Muscle of back (tissue), 11 donors: Measurements from ENCODE around the gene CPT1B. TPM values are rescaled to one million over a fixed set of nuclear protein-coding genes. Genes with fewer than 3 reads are reported as not detected.

Experiments used
- DNase-seq, 3 donors: peaks; one replicate each; pipeline versions ENCODE4 v3.0.0 to v3.0.0-alpha.2; 2013
- polyA plus RNA-seq, 10 donors: library from polyadenylated mRNA; unstranded; fragments of 120-200 nt; gene quantifications; one replicate each; pipeline ENCODE4 v1.2.1, GENCODE V29; 2013; ENCODE audit not compliant: insufficient read length in 10 of 10

Gene CPT1B
- polyA plus RNA-seq, 10 donors = 22.3 to 73.5 (median 49.0) TPM

- no peak for DNase-seq
Measured at GRCh38 chr22:50571264-50572175, 6.7 kb downstream of the CPT1B start.

- DNase-seq = no peak
Measured at GRCh38 chr22:50570861-50571260, 7.4 kb downstream of the CPT1B start.

GRCh38 chr22:50569896-50570535 is 8.2 kb downstream of the CPT1B start:
- DNase-seq = no peak

GRCh38 chr22:50569041-50569459 is 9.2 kb downstream of the CPT1B start:
- DNase-seq = no peak

GRCh38 chr22:50568626-50569025 is 9.6 kb downstream of the CPT1B start:
- DNase-seq = no peak

GRCh38 chr22:50567721-50568252 is 10.4 kb downstream of the CPT1B start:
- no peak for DNase-seq

GRCh38 chr22:50564289-50564688 is 13.9 kb downstream of the CPT1B start:
- no peak for DNase-seq

GRCh38 chr22:50563413-50564160 is 14.6 kb downstream of the CPT1B start:
- DNase-seq = no peak

- peak; percentile 92 to 95 (median 94) for DNase-seq
Measured at GRCh38 chr22:50562523-50563412, 15.5 kb downstream of the CPT1B start, which contains the start of gene SYCE3. Gene SYCE3, minus strand, starts transcription at chr22:50562919. Its CDS starts 6,514 bp downstream, at chr22:50556405.

- DNase-seq = no peak
Measured at GRCh38 chr22:50561401-50562358, 16.5 kb downstream of the CPT1B start.

GRCh38 chr22:50560034-50560433 is 18.2 kb downstream of the CPT1B start:
- no peak for DNase-seq

GRCh38 chr22:50556703-50557102 is 21.5 kb downstream of the CPT1B start:
- DNase-seq = no peak

- DNase-seq = no peak
Measured at GRCh38 chr22:50553310-50553709, 24.9 kb downstream of the CPT1B start.

- DNase-seq = no peak
Measured at GRCh38 chr22:50551160-50551752, 27.0 kb downstream of the CPT1B start.

- DNase-seq = no peak
Measured at GRCh38 chr22:50550395-50550794, 27.8 kb downstream of the CPT1B start.

GRCh38 chr22:50548921-50549790 is 29.1 kb downstream of the CPT1B start:
- DNase-seq = no peak

- no peak for DNase-seq
Measured at GRCh38 chr22:50548040-50548920, 29.9 kb downstream of the CPT1B start.
